Neural cell (in vitro differentiated cells): ENCODE data around the gene PLS1.

ENCODE experiments used
- CTCF ChIP-seq: fragments of 450-650 bp; IDR thresholded peaks from 2 replicates; pipeline ENCODE4 v1.5.1; 2014; ENCODE audit warnings: antibody characterized with exemption, mild to moderate bottlenecking, moderate library complexity; ENCODE audit not compliant: poor library complexity, severe bottlenecking
- POLR2AphosphoS5 ChIP-seq: IDR thresholded peaks from 2 replicates; pipeline ENCODE4 v1.6.1; 2012
- RAD21 ChIP-seq: fragments of 450-650 bp; conservative IDR thresholded peaks from 2 replicates; pipeline ENCODE4 v1.6.1; 2014; ENCODE audit warnings: antibody characterized with exemption, mild to moderate bottlenecking, moderate library complexity
- SMC3 ChIP-seq: fragments of 450-650 bp; conservative IDR thresholded peaks from 2 replicates; pipeline ENCODE4 v1.6.1; 2014; ENCODE audit warnings: antibody characterized with exemption, mild to moderate bottlenecking, moderate library complexity; ENCODE audit not compliant: poor library complexity
- TAF1 ChIP-seq: IDR thresholded peaks from 2 replicates; pipeline ENCODE4 v1.6.1; 2012; ENCODE audit warnings: low read depth

- no peak for TF ChIP-seq RAD21
- no peak for TF ChIP-seq TAF1
- TF ChIP-seq SMC3, result no peak
- no peak for TF ChIP-seq POLR2AphosphoS5
- TF ChIP-seq CTCF, result no peak
Measured at GRCh38 chr3:142596726-142597088, 514 bp downstream of the PLS1 start.
